GM13977 (cell line): ENCODE results near the gene FUT4.

Experiments used
- DNase-seq: peaks from one replicate; pipeline ENCODE4 v3.0.0; 2012; ENCODE audit warnings: low spot score
- CTCF ChIP-seq: IDR thresholded peaks from 2 replicates; pipeline ENCODE4 v1.5.1; 2012; ENCODE audit warnings: mild to moderate bottlenecking, control low read depth; ENCODE audit not compliant: insufficient read depth; ENCODE audit errors: extremely low read depth, missing control alignments
- in situ Hi-C: fragments of 300-500 bp; cut with MboI; formaldehyde crosslinking; loops from one replicate; pipeline ENCODE4 v1.12.0; 2022; ENCODE audit warnings: low sequenced_read_pairs, low pct_unique_long_range_greater_than_20kb, mixed read lengths, inconsistent platforms; ENCODE audit not compliant: unreplicated experiment

FUT4 gene

GRCh38 chr11:94559361-94559760 is 15.6 kb downstream of the FUT4 start:
- in situ Hi-C loops = no loop called here
- no peak for TF ChIP-seq CTCF
- DNase-seq = no peak

- in situ Hi-C loops = no loop called here
- no peak for TF ChIP-seq CTCF
- no peak for DNase-seq
Observed at GRCh38 chr11:94560834-94561233, 17.1 kb downstream of the FUT4 start.

GRCh38 chr11:94563176-94563847 is 19.6 kb downstream of the FUT4 start:
- TF ChIP-seq CTCF = no peak
- no peak for DNase-seq
- in situ Hi-C loops = no loop called here

GRCh38 chr11:94563848-94564467 is 20.2 kb downstream of the FUT4 start:
- no peak for DNase-seq
- TF ChIP-seq CTCF = no peak
- in situ Hi-C loops = no loop called here

GRCh38 chr11:94567181-94567670 is 23.5 kb downstream of the FUT4 start, which contains the start of gene PIWIL4:
TSS of gene PIWIL4 (plus strand) at chr11:94567368. CDS start at chr11:94567519, 151 bp downstream.
- in situ Hi-C loops = no loop called here
- TF ChIP-seq CTCF = no peak
- DNase-seq = no peak

- no peak for DNase-seq
- no peak for TF ChIP-seq CTCF
- in situ Hi-C loops = no loop called here
Observed at GRCh38 chr11:94568200-94568599, 24.5 kb downstream of the FUT4 start.
